NCI-H2196 (cell line): ENCODE data around the gene HASPIN.
"Not testable (repeated sequence)": the region's sequence is repeated elsewhere in the genome, so short reads cannot be mapped to it uniquely, and the experiment has no call there.

ENCODE experiments used
- DNase-seq: peaks from one replicate; lab custom pipeline; 2025; ENCODE audit not compliant: unreplicated experiment; lab: John Stamatoyannopoulos, UW

The HASPIN gene

GRCh38 chr17:3734911-3735276 lies 11.2 kb downstream of the HASPIN start:
- not testable (repeated sequence) for DNase-seq

GRCh38 chr17:3735515-3735914 lies 11.8 kb downstream of the HASPIN start:
- no peak for DNase-seq

GRCh38 chr17:3738562-3739295 lies 15.0 kb downstream of the HASPIN start:
- DNase-seq = no peak

GRCh38 chr17:3739422-3740124 lies 15.9 kb downstream of the HASPIN start:
- DNase-seq = no peak

DNA sequence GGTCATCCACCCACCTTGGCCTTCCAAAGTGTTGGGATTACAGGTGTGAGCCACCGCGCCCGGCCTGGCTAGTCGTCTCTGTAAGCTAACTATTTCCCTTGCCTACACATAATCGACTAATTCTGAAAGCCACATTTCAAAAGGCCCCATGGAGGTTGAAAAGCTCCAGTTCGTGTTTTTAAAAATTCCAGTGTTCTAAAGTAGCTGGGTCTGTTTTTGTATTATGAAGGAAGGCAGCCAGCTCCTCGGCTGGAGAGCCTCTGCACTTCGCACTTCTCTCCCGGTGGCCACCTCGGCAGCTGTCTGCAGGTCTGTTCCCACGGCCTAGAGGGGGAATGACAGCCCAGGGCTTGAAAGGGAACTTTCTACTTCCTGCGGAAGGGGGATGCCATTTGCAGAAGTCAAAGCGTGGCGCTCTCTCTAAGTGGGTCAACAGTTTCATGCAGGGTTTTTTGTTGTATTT lies 16.9 kb downstream of the HASPIN start:
- DNase-seq = no peak

GRCh38 chr17:3744014-3744413 lies 20.3 kb downstream of the HASPIN start:
- DNase-seq = no peak

GRCh38 chr17:3745071-3745470 lies 21.4 kb downstream of the HASPIN start:
- DNase-seq = no peak

DNA sequence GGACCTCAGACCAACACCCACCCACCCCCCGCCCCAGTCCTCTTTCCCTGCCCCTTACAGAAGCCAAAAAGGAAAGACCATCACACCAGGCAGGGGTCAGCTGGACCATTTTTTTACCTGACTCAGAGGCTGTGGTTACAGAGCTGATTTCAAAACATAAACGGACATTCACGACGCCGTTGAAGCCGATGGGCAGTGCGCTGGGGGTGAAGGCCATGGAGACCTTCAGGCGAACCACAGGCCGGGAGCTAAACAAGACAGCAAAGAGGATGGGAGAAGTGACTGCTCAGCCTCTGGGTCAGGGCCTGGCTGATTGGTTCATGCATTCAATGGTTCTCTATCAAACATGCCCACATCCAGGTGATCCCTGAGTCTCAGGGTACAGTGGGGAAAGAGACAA lies 24.1 kb downstream of the HASPIN start:
- DNase-seq = no peak

DNA sequence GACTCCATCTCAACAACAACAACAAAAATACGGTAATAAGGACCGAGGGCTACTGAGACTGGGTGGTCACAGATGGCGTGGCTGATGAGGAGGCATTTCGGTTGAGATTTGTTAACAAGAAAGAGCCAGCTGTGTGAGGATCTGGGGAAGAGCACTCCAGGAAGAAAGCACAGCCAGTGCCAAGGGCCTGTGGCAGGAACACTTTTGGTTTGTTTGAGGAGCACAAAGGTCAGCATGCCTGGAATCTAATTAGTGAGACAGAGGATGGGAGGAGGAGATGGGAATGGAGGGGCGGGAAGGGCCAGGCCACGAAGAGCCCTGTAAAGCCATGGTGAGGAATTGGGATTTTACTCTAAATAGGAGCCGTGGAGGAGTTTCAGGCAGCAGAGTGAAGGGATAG lies 24.9 kb downstream of the HASPIN start:
- no peak for DNase-seq

- DNase-seq = no peak
These were observed 26.6 kb downstream of the HASPIN start for GRCh38 chr17:3750296-3750695.

- DNase-seq = no peak
These were observed 27.2 kb downstream of the HASPIN start for GRCh38 chr17:3750926-3751325.

DNA sequence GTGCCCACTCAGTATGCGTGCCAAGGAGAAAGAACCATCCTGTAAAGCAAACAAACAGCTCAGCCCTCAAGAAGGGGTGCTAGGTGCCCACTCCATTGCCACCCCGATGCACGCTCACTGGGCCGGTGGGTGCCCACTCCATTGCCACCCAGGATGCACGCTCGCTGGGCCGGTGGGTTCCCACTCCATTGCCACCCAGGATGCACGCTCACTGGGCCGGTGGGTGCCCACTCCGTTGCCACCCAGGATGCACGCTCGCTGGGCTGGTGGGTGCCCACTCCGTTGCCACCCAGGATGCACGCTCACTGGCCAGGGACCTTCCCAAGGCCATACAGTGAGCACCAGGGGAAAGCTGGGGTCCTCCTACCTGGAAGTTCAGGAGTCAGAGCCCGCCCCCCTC lies 28.1 kb downstream of the HASPIN start:
- DNase-seq = no peak

GRCh38 chr17:3753624-3754023 lies 29.9 kb downstream of the HASPIN start:
- no peak for DNase-seq

- no peak for DNase-seq
These were observed 30.4 kb downstream of the HASPIN start for GRCh38 chr17:3754066-3754457.

DNA sequence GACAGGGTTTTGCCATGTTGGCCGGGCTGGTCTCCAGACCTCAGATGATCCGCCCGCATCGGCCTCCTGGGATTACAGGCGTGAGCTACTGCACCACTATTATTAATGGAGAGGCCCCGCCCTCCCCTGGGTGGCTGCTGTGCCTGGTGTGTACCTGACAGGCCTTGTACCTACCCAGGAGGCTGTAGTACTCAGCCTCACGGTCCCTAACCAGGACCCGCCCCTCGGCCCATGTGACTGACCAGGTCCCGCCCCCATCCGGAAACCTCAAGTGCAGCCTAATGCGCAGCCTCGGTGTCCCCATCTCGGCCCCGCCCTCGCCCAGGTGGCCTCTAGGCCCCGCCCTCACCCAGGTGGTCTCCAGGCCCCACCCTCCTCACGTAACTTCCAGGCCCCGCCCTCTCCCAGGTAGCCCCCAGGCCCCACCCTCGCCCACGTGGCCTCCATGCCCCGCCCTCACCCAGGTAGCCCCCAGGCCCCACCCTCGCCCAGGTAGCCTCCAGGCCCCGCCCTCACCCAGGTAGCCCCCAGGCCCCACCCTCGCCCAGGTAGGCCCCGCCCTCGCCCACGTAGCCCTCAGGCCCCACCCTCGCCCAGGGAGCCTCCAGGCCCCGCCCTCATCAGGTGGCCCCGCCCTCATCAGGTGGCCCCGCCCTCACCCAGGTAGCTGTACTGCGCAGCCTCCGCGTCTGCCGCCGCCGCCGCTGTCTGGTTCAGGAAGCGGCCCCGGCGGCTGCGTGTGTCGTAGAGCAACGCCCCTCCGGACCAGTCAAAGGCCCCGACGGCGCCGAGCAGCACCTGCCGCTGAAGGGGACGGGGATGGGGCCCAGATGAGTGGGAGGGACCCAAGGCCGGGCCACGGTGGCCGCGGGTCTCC lies 31.0 kb downstream of the HASPIN start:
- DNase-seq = peak; percentile 88

- DNase-seq = no peak
These were observed 31.8 kb downstream of the HASPIN start for GRCh38 chr17:3755335-3756030.

GRCh38 chr17:3759597-3760216 lies 36.0 kb downstream of the HASPIN start:
- DNase-seq = no peak

GRCh38 chr17:3761036-3761917 lies 37.6 kb downstream of the HASPIN start:
- no peak for DNase-seq

GRCh38 chr17:3761918-3762380 lies 38.2 kb downstream of the HASPIN start:
- DNase-seq = no peak
